Measurements from ENCODE around the gene UNC45A. TPM values are rescaled to one million over a fixed set of nuclear protein-coding genes. Genes with fewer than 3 reads are reported as not detected.

UNC45A gene
- polyA plus RNA-seq, 1 donor (not counting 4 experiments of a cell fraction or from before 2014, with no cell fraction given), result 63.1 TPM

- Histone ChIP-seq H3K4me1 (ENCODE audit: control insufficient read depth, extremely low read depth, insufficient read depth, low read length) (peaks cover 4% of the 10 kb centered on the region), H3K79me2 (ENCODE audit: control insufficient read depth, insufficient read depth, low read length) (no peaks in the 10 kb centered on the region), H3K9me1 (ENCODE audit: control insufficient read depth, extremely low read depth, insufficient read depth, low read length) (no peaks in the 10 kb centered on the region), H3K9ac (ENCODE audit: control insufficient read depth, extremely low read depth, insufficient read depth, low read length) (no peak overlapping the region), H3K27ac (ENCODE audit: control insufficient read depth, insufficient read depth, low read length) (no peak overlapping the region), H3K36me3 (ENCODE audit: control insufficient read depth in 2 of 2, extremely low read depth in 1 of 2, insufficient read depth in 2 of 2, low read length in 2 of 2) (peaks cover 46 to 49% of the 10 kb centered on the region in 2 experiments), H4K20me1 (ENCODE audit: control insufficient read depth, extremely low read depth, insufficient read depth, low read length) (no peaks in the 10 kb centered on the region), H3K4me3 (ENCODE audit: control insufficient read depth in 2 of 3, extremely low read depth in 1 of 3, insufficient read depth in 2 of 3, low read depth in 1 of 3, low read length in 3 of 3) (no peak overlapping the region), H3K4me2 (ENCODE audit: control insufficient read depth, extremely low read depth, insufficient read depth, low read depth, low read length) (no peak overlapping the region), H3K9me3 (ENCODE audit: control insufficient read depth, low read depth, low read length) (no peaks in the 10 kb centered on the region), H3K27me3 (ENCODE audit: control insufficient read depth, extremely low read depth, insufficient read depth, low read length) (no peaks in the 10 kb centered on the region), H2AFZ (ENCODE audit: control insufficient read depth, low read length) (no peak overlapping the region)
- DNase-seq (ENCODE audit: low read depth, low spot score), result no peak
- no peak for FAIRE-seq
- TF ChIP-seq EZH2 (IDR thresholded peaks at IDR 0.05; ENCODE audit: low read length) (no peak), CTCF (optimal IDR thresholded peaks at IDR 0.05 in 1 of 3, IDR thresholded peaks at IDR 0.05 in 1 of 3, conservative IDR thresholded peaks at IDR 0.05 in 1 of 3; ENCODE audit: extremely low read depth in 1 of 3, insufficient read depth in 2 of 3, low read length in 3 of 3) (no peak)
- dilution Hi-C loops (cut with MboI; ENCODE audit: extremely low pct_ligation_motif_present, low sequenced_read_pairs), result no loop called here
Measured at GRCh38 chr15:90948506-90948905, 13.4 kb downstream of the UNC45A start.

GRCh38 chr15:90949979-90950675, 15.0 kb downstream of the UNC45A start:
- H3K36me3 ChIP-seq (ENCODE audit: control insufficient read depth in 2 of 2, extremely low read depth in 1 of 2, insufficient read depth in 2 of 2, low read length in 2 of 2), result peaks cover 39 to 47% of the 10 kb centered on the region in 2 experiments
- no peaks in the 10 kb centered on the region for H3K9me1 ChIP-seq (ENCODE audit: control insufficient read depth, extremely low read depth, insufficient read depth, low read length)
- no peak for DNase-seq (ENCODE audit: low read depth, low spot score)
- H3K4me3 ChIP-seq (ENCODE audit: control insufficient read depth in 2 of 3, extremely low read depth in 1 of 3, insufficient read depth in 2 of 3, low read depth in 1 of 3, low read length in 3 of 3), result no peak overlapping the region
- no peak for FAIRE-seq
- no peaks in the 10 kb centered on the region for H3K27me3 ChIP-seq (ENCODE audit: control insufficient read depth, extremely low read depth, insufficient read depth, low read length)
- no peaks in the 10 kb centered on the region for H4K20me1 ChIP-seq (ENCODE audit: control insufficient read depth, extremely low read depth, insufficient read depth, low read length)
- H3K4me2 ChIP-seq (ENCODE audit: control insufficient read depth, extremely low read depth, insufficient read depth, low read depth, low read length), result no peak overlapping the region
- dilution Hi-C loops (cut with MboI; ENCODE audit: extremely low pct_ligation_motif_present, low sequenced_read_pairs), result no loop called here
- H3K9me3 ChIP-seq (ENCODE audit: control insufficient read depth, low read depth, low read length), result no peaks in the 10 kb centered on the region
- no peak overlapping the region for H3K27ac ChIP-seq (ENCODE audit: control insufficient read depth, insufficient read depth, low read length)
- TF ChIP-seq CTCF (optimal IDR thresholded peaks at IDR 0.05 in 1 of 3, IDR thresholded peaks at IDR 0.05 in 1 of 3, conservative IDR thresholded peaks at IDR 0.05 in 1 of 3; ENCODE audit: extremely low read depth in 1 of 3, insufficient read depth in 2 of 3, low read length in 3 of 3) (no peak), EZH2 (IDR thresholded peaks at IDR 0.05; ENCODE audit: low read length) (no peak)
- H3K9ac ChIP-seq (ENCODE audit: control insufficient read depth, extremely low read depth, insufficient read depth, low read length), result no peak overlapping the region
- no peak overlapping the region for H2AFZ ChIP-seq (ENCODE audit: control insufficient read depth, low read length)
- peaks cover 4% of the 10 kb centered on the region for H3K4me1 ChIP-seq (ENCODE audit: control insufficient read depth, extremely low read depth, insufficient read depth, low read length)
- H3K79me2 ChIP-seq (ENCODE audit: control insufficient read depth, insufficient read depth, low read length), result no peaks in the 10 kb centered on the region

Measured in keratinocyte (primary cell).